Choroid plexus epithelial cell (primary cell): ENCODE results near the gene ZNF22.

Experiments used
- DNase-seq: peaks from one replicate; pipeline ENCODE4 v3.0.0-alpha.2; 2010; ENCODE audit warnings: low read depth
- H3K4me3 ChIP-seq: 2 replicates; pipeline ENCODE4 v1.5.1; 2011; ENCODE audit warnings: low read depth, mild to moderate bottlenecking, control low read depth, low read length, moderate library complexity
- TF ChIP-seq, protein P1 (sequence below): conservative IDR thresholded peaks from 2 replicates; pipeline ENCODE4 v1.5.1; 2011; ENCODE audit warnings: low read depth, mild to moderate bottlenecking, control low read depth, inconsistent platforms, low read length, moderate library complexity

ZNF22 gene

DNA sequence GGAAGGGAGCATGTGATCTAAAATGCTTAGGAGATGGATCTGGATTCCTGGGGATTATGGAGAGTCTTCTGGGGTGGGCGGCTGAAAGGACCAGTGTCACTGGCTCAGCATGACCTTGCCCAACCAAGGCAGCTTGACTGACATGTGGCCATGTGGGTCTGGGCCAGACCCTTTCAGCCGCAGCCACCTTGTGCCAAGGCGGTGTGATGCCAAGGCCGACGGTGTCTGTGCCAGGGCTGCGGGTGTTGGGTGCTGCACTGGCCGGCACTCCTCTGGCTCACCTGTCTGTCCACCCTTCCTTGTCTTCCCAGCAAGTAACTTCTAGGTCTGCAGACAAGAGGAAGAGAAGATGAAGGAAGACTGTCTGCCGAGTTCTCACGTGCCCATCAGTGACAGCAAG lies 30.9 kb upstream of the ZNF22 start:
- DNase-seq: no peak
- no peak overlapping the region for H3K4me3 ChIP-seq
- TF ChIP-seq, protein P1, sequence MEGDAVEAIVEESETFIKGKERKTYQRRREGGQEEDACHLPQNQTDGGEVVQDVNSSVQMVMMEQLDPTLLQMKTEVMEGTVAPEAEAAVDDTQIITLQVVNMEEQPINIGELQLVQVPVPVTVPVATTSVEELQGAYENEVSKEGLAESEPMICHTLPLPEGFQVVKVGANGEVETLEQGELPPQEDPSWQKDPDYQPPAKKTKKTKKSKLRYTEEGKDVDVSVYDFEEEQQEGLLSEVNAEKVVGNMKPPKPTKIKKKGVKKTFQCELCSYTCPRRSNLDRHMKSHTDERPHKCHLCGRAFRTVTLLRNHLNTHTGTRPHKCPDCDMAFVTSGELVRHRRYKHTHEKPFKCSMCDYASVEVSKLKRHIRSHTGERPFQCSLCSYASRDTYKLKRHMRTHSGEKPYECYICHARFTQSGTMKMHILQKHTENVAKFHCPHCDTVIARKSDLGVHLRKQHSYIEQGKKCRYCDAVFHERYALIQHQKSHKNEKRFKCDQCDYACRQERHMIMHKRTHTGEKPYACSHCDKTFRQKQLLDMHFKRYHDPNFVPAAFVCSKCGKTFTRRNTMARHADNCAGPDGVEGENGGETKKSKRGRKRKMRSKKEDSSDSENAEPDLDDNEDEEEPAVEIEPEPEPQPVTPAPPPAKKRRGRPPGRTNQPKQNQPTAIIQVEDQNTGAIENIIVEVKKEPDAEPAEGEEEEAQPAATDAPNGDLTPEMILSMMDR: no peak

DNA sequence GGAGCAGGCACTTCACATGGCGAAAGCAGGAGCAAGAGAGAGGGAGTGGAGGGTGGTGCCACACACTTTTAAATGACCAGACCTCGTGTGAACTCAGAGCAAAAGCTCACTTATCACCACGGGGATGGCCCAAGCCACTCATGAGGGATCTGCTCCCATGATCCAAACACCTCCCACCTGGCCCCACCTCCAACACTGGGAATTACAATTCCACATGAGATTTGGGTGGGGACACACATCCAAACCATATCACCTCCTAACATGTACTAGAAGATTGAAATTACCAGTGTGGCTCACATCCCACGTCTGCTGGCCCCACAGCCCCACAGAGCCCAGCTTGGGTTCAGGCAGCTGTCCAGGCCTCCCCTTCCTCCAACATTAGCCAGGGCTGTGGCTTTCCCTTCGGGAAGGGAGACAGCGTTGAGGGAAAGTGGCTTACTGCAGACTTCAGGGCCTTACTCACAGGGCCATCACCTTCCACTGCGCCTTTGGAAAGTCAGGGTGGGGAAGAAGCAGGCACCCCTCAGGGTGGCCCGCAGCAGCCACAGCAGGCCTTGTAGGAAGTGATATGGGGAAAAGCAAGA lies 29.8 kb upstream of the ZNF22 start:
- no peak overlapping the region for H3K4me3 ChIP-seq
- TF ChIP-seq, protein P1: no peak
- DNase-seq: no peak

DNA sequence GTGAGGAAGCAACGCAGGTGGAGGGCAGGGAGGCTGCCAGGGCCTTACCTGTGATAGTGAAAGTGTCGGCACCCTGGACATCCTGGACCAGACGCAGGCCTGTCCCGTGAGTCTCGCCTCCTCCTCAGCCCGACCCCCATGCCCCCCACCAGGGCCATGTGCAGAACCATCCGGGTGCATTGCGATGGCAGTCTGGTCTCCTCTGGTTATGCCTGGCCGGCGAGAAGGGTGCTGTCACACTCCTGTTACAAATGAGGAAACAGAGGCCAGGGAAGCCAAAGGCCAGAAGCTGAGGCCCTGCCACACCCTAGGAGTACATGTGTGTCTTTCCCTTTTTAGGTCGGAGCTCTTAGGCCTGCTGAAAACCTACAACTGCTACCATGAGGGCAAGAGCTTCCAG lies 29.3 kb upstream of the ZNF22 start:
- TF ChIP-seq, protein P1: no peak
- no peak overlapping the region for H3K4me3 ChIP-seq
- no peak for DNase-seq

DNA sequence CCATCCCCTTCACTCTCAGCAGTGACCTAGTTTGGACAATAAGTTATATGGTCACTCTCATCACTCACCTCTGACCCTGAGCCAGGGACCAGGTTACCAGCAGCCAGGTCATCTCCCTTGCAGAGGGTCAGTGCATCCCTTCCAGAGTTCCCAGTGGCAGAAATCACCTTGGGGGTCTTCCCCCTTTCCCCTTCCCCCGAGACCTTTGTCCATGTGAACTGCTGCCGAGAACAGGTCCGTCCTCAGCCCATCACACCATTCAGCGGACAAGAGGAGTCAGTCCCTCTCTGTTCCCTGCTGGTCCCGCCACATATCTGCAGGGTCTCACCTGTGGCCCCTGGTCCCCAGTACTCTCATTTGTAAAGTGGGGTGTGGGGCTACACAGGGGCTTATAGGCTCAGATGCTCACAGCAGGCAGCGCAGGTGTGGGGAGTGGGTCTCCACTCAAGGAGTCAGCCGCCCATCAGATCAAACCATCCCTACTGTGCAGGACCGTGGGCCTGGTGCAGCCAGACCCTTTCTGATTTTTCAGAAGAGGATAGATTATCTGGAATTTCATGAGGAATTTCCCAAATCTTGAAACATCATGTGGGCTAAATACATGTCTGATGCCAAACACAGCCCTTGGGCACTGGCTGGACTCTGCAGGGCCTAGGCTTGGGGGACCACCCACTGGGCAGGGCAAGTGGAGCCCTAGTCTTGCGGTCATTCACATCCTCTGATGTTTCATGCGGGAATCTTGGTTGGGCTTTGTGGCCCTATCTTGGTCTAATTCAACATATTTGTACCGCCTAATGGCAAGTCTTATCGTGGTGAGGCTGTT lies 28.6 kb upstream of the ZNF22 start:
- no peak for DNase-seq
- no peak overlapping the region for H3K4me3 ChIP-seq
- TF ChIP-seq, protein P1: no peak

DNA sequence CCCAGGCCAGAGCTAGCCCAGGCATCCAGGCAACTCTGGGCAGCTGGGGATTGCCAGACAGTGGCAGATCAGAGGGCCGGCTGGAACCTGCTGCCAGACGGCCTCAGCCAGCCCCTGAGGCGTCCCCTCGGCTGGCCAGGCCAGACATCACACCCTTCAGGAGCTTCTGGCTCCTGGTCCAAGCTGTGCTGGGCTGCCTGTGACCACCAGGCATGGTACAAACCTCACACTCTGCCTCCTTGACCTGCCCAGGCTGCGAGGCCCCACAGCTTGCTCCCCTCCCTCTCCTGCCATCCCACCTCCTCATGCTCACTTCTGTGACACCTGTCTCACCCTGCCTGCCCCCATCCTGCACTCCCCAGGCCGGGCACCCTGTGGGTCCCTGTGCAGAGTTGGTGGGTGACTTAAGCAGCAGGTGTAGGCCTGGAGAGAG lies 27.8 kb upstream of the ZNF22 start:
- no peak overlapping the region for H3K4me3 ChIP-seq
- TF ChIP-seq, protein P1: no peak
- DNase-seq: no peak

DNA sequence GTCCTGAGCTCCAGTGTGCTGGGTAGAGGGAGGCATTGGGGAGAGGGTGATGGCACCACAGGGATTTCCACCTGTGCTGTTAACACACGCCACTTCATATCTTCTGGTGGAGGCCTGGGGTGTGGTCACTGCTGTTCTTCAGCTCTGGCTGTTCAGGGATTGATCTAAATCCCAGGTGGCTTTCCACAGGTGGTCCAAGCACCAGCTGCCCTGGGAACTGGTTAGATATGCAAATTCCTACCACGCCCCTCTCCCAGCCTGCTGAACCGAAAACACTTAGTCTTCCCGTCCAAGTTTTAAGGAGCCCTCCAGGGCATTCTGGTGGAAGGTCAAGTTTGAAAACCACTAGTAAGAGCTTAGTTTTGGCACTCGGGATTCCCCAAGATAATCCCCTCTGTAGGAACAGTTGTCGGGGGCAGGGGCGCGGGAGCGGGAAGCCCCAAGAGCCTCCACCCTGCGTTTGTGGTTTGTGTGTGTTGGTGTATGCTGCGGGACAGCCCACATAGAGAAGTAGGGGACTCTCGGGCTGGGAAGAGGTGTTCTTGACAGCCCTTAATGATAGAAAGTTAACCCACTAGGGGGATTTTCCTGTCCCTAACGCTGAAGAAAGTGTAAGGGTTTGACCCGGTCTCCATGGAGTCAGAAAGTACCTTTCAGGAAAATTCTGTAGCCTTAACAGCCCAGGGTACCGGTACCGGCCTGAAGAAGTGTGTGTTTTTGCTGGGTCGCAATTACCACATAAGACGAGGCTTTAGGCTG lies 27.2 kb upstream of the ZNF22 start:
- H3K4me3 ChIP-seq: no peak overlapping the region
- no peak for DNase-seq
- TF ChIP-seq, protein P1: no peak
